Stimulated activated naive CD8-positive, alpha-beta T cell treated with anti-CD3 and anti-CD28 coated beads, Interleukin-15, Interleukin-2, amounts not matched to agents 100 ng/mL and 50 ng/mL, for 24 hours (primary cell): Measurements from ENCODE around the gene ERBB3.

Experiments used
- H3K27ac Mint-ChIP-seq: one replicate; pipeline ENCODE4 v1.8.0; 2021; ENCODE audit warnings: mild to moderate bottlenecking, mixed read lengths
- H3K27me3 Mint-ChIP-seq: one replicate; pipeline ENCODE4 v1.8.0; 2021; ENCODE audit warnings: mixed read lengths
- H3K36me3 Mint-ChIP-seq: one replicate; pipeline ENCODE4 v1.8.0; 2021; ENCODE audit warnings: low read depth, mixed read lengths
- H3K4me1 Mint-ChIP-seq: one replicate; pipeline ENCODE4 v1.8.0; 2021; ENCODE audit warnings: low read depth, mixed read lengths
- H3K4me3 Mint-ChIP-seq: one replicate; pipeline ENCODE4 v1.8.0; 2021; ENCODE audit warnings: mild to moderate bottlenecking, mixed read lengths
- H3K9me3 Mint-ChIP-seq: one replicate; pipeline ENCODE4 v1.8.0; 2021; ENCODE audit warnings: mixed read lengths

The ERBB3 gene

GRCh38 chr12:56097738-56098137 is 17.8 kb downstream of the ERBB3 start:
- H3K36me3 Mint-ChIP-seq: no peaks in the 10 kb centered on the region
- no peaks in the 10 kb centered on the region for H3K9me3 Mint-ChIP-seq
- H3K4me3 Mint-ChIP-seq: no peak overlapping the region
- H3K4me1 Mint-ChIP-seq: peaks cover 14% of the 10 kb centered on the region
- no peak overlapping the region for H3K27ac Mint-ChIP-seq
- H3K27me3 Mint-ChIP-seq: no peaks in the 10 kb centered on the region

DNA sequence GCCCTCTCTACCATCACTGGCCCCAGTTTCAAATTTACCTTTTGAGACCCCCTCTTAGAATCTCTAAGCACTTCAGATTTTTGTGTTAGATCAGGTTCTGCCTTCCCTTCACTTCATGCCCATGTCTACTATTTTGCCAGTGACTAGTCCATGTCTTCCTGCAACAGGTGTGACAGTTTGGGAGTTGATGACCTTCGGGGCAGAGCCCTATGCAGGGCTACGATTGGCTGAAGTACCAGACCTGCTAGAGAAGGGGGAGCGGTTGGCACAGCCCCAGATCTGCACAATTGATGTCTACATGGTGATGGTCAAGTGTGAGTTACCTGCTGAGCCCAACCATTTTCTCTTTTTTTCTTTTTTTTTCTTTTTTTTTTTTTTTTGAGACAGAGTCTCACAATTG is 18.6 kb downstream of the ERBB3 start:
- no peak overlapping the region for H3K27ac Mint-ChIP-seq
- no peaks in the 10 kb centered on the region for H3K27me3 Mint-ChIP-seq
- no peaks in the 10 kb centered on the region for H3K9me3 Mint-ChIP-seq
- H3K36me3 Mint-ChIP-seq: no peaks in the 10 kb centered on the region
- peaks cover 23% of the 10 kb centered on the region for H3K4me1 Mint-ChIP-seq
- H3K4me3 Mint-ChIP-seq: no peak overlapping the region

DNA sequence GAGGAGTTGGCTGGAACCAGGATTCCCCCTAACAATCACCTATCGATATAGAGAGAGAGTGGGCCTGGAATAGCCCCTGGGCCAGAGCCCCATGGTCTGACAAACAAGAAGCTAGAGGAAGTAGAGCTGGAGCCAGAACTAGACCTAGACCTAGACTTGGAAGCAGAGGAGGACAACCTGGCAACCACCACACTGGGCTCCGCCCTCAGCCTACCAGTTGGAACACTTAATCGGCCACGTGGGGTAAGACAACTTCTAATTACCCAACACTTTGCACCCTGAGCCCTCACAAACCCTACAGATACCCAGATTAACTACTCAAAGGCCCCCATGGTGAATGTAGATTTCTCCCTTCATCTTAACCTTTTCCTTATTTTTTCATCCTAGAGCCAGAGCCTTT is 19.8 kb downstream of the ERBB3 start:
- H3K27me3 Mint-ChIP-seq: no peaks in the 10 kb centered on the region
- no peaks in the 10 kb centered on the region for H3K9me3 Mint-ChIP-seq
- H3K4me3 Mint-ChIP-seq: no peak overlapping the region
- peaks cover 5% of the 10 kb centered on the region for H3K36me3 Mint-ChIP-seq
- peaks cover 29% of the 10 kb centered on the region for H3K4me1 Mint-ChIP-seq
- H3K27ac Mint-ChIP-seq: no peak overlapping the region

- no peaks in the 10 kb centered on the region for H3K9me3 Mint-ChIP-seq
- H3K4me3 Mint-ChIP-seq: no peak overlapping the region
- H3K27ac Mint-ChIP-seq: no peak overlapping the region
- H3K4me1 Mint-ChIP-seq: peaks cover 36% of the 10 kb centered on the region
- peaks cover 15% of the 10 kb centered on the region for H3K36me3 Mint-ChIP-seq
- H3K27me3 Mint-ChIP-seq: no peaks in the 10 kb centered on the region
Observed at GRCh38 chr12:56101045-56101444, 21.1 kb downstream of the ERBB3 start.

DNA sequence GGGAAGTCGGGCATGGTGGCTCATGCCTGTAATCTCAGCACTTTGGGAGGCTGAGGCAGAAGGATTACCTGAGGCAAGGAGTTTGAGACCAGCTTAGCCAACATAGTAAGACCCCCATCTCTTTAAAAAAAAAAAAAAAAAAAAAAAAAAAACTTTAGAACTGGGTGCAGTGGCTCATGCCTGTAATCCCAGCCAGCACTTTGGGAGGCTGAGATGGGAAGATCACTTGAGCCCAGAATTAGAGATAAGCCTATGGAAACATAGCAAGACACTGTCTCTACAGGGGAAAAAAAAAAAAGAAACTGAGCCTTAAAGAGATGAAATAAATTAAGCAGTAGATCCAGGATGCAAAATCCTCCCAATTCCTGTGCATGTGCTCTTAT is 22.7 kb downstream of the ERBB3 start:
- peaks cover 51% of the 10 kb centered on the region for H3K4me1 Mint-ChIP-seq
- peak overlapping the region; percentile 99 for H3K27ac Mint-ChIP-seq
- H3K27me3 Mint-ChIP-seq: no peaks in the 10 kb centered on the region
- peak overlapping the region; percentile 100 for H3K4me3 Mint-ChIP-seq
- H3K36me3 Mint-ChIP-seq: peaks cover 31% of the 10 kb centered on the region
- H3K9me3 Mint-ChIP-seq: no peaks in the 10 kb centered on the region

- peaks cover 51% of the 10 kb centered on the region for H3K4me1 Mint-ChIP-seq
- H3K9me3 Mint-ChIP-seq: no peaks in the 10 kb centered on the region
- peak overlapping the region; percentile 99 for H3K27ac Mint-ChIP-seq
- H3K36me3 Mint-ChIP-seq: peaks cover 36% of the 10 kb centered on the region
- H3K4me3 Mint-ChIP-seq: peak overlapping the region; percentile 100
- H3K27me3 Mint-ChIP-seq: no peaks in the 10 kb centered on the region
Observed at GRCh38 chr12:56103066-56103711, 23.2 kb downstream of the ERBB3 start.

DNA sequence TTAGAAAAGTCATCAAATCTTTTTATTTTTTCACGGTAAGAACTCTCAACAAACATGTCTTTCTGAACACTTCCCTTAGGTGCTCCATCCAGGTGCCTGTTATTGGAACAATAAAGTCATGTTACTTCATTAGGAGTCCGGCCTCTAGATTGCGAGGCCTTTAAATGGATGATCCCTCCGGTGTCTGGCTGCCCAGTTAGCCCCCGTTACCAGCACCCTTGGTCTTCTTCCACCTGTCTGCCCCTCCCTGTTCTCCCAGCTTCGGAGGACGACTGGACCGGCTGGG is 23.8 kb downstream of the ERBB3 start:
- Mint-ChIP-seq H3K27me3 (no peaks in the 10 kb centered on the region), H3K9me3 (no peaks in the 10 kb centered on the region), H3K27ac (peak overlapping the region; percentile 99), H3K4me1 (peaks cover 56% of the 10 kb centered on the region), H3K4me3 (peak overlapping the region; percentile 100), H3K36me3 (peaks cover 42% of the 10 kb centered on the region)

GRCh38 chr12:56104109-56104814 is 24.3 kb downstream of the ERBB3 start, which contains the start of gene PA2G4:
Gene PA2G4, plus strand, starts transcription at chr12:56104559. Its CDS starts 179 bp downstream, at chr12:56104738.
- H3K27me3 Mint-ChIP-seq: no peaks in the 10 kb centered on the region
- H3K4me1 Mint-ChIP-seq: peaks cover 56% of the 10 kb centered on the region
- no peaks in the 10 kb centered on the region for H3K9me3 Mint-ChIP-seq
- H3K4me3 Mint-ChIP-seq: peak within 1 kb of the TSS; percentile 100
- H3K27ac Mint-ChIP-seq: peak within 1 kb of the TSS; percentile 99
- peaks cover 47% of the 10 kb centered on the region for H3K36me3 Mint-ChIP-seq

GRCh38 chr12:56104815-56105608 is 25.0 kb downstream of the ERBB3 start:
- peaks cover 56% of the 10 kb centered on the region for H3K4me1 Mint-ChIP-seq
- no peaks in the 10 kb centered on the region for H3K27me3 Mint-ChIP-seq
- H3K9me3 Mint-ChIP-seq: no peaks in the 10 kb centered on the region
- peak overlapping the region; percentile 100 for H3K4me3 Mint-ChIP-seq
- peak overlapping the region; percentile 99 for H3K27ac Mint-ChIP-seq
- peaks cover 54% of the 10 kb centered on the region for H3K36me3 Mint-ChIP-seq

DNA sequence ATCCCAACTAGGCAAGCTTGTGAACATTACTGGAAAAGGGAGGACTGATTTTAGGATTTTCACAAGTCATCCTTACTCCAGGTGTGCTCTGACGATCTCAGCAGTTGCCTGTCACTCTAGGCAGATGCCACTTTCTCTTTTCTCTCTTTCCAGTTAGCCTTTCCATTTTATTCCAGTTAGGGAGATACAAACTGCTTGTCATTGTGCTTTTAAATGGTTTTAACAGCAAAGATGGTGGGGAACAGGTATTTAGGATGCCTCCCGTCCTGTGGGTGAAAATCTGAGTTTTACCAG is 25.6 kb downstream of the ERBB3 start:
- Mint-ChIP-seq H3K9me3 (no peaks in the 10 kb centered on the region), H3K27me3 (no peaks in the 10 kb centered on the region), H3K36me3 (peaks cover 59% of the 10 kb centered on the region), H3K4me3 (peak overlapping the region; percentile 100), H3K4me1 (peaks cover 56% of the 10 kb centered on the region), H3K27ac (peak overlapping the region; percentile 99)

- H3K27ac Mint-ChIP-seq: peak overlapping the region; percentile 99
- H3K27me3 Mint-ChIP-seq: no peaks in the 10 kb centered on the region
- H3K4me1 Mint-ChIP-seq: peaks cover 47% of the 10 kb centered on the region
- H3K36me3 Mint-ChIP-seq: peaks cover 75% of the 10 kb centered on the region
- peak overlapping the region; percentile 100 for H3K4me3 Mint-ChIP-seq
- no peaks in the 10 kb centered on the region for H3K9me3 Mint-ChIP-seq
Observed at GRCh38 chr12:56107242-56107641, 27.3 kb downstream of the ERBB3 start.

DNA sequence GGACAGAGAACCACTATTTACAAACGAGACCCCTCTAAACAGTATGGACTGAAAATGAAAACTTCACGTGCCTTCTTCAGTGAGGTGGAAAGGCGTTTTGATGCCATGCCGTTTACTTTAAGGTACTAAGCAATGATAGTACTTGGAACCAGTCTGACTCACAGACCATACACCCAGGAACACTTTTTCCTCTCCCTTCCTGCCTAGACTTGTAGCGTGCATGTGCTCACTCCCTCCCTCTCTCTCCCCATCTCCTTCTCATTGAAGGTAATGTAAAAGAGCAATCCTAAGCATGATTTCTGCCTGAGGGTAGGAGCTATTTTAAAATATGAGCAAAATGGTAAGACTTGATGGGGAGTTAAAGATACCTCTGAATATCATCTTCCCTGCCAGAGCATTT is 30.6 kb downstream of the ERBB3 start:
- no peak overlapping the region for H3K4me3 Mint-ChIP-seq
- peaks cover 86% of the 10 kb centered on the region for H3K36me3 Mint-ChIP-seq
- H3K27ac Mint-ChIP-seq: peak overlapping the region; percentile 2
- H3K9me3 Mint-ChIP-seq: no peaks in the 10 kb centered on the region
- H3K4me1 Mint-ChIP-seq: peaks cover 37% of the 10 kb centered on the region
- H3K27me3 Mint-ChIP-seq: no peaks in the 10 kb centered on the region

DNA sequence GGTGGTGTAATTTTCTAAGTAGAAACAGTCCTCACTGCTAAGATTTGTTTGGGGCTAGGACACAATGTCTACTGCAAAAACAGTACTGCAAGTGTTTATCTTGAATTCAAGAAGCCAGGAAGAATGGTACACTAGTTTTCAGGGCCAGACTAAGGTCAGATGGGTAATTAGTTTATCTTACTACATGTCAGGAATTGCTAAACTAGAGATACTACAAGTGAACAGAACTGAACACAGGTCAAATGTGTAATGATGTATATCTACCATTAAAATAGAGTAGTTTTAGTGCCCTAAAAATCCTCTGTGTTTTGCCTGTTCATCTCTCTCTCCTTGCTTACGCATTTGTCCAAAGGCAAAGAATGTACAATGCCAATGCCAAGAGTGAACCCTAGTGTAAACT is 34.1 kb downstream of the ERBB3 start:
- no peaks in the 10 kb centered on the region for H3K27me3 Mint-ChIP-seq
- peak overlapping the region; percentile 43 for H3K27ac Mint-ChIP-seq
- H3K9me3 Mint-ChIP-seq: no peaks in the 10 kb centered on the region
- peaks cover 28% of the 10 kb centered on the region for H3K4me1 Mint-ChIP-seq
- peaks cover 69% of the 10 kb centered on the region for H3K36me3 Mint-ChIP-seq
- no peak overlapping the region for H3K4me3 Mint-ChIP-seq

- Mint-ChIP-seq H3K36me3 (peaks cover 63% of the 10 kb centered on the region), H3K27me3 (no peaks in the 10 kb centered on the region), H3K4me3 (peak overlapping the region; percentile 97), H3K9me3 (no peaks in the 10 kb centered on the region), H3K27ac (peak overlapping the region; percentile 99), H3K4me1 (peaks cover 40% of the 10 kb centered on the region)
Observed at GRCh38 chr12:56115329-56115728, 35.4 kb downstream of the ERBB3 start.

DNA sequence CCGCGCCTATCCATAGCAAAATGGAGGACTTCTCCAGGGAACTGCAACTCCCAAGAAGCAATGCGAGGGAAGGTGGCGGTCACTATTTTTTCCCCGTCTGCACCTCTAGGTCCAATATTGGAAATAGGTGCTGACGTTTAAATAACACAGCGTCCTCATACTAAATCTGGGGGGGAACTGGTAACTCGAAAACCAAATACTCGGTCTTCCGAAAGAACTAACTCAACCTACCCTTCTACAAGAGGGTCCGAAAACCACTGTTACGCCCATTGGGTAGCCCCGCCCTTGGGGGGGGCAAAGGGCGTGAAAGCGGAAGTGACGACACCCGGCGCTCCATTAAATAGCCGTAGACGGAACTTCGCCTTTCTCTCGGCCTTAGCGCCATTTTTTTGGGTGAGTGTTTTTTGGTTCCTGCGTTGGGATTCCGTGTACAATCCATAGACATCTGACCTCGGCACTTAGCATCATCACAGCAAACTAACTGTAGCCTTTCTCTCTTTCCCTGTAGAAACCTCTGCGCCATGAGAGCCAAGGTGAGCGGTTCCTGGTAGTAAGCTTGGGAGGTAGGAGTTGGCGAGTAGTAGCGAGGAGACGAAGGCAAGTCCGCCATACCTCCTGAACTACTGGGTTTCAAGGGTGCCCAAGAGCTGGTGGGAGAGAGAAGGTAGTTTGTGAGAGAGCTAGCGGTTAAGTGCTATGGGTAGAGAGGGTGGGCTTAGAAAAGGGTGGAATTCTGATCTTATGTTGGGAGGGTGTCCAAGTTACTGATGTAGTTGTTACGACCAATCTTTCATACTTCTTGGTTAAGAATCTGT is 36.5 kb downstream of the ERBB3 start, which contains the start of gene RPL41:
Gene RPL41 (plus strand): TSS at position 367 of the 815 bp plus-strand sequence.
- Mint-ChIP-seq H3K27ac (peak within 1 kb of the TSS; percentile 99), H3K4me1 (peaks cover 40% of the 10 kb centered on the region), H3K36me3 (peaks cover 63% of the 10 kb centered on the region), H3K27me3 (no peaks in the 10 kb centered on the region), H3K9me3 (no peaks in the 10 kb centered on the region), H3K4me3 (peak within 1 kb of the TSS; percentile 97)
